K562 (cell line): ENCODE results near the gene CALML6. TPM values are rescaled to one million over a fixed set of nuclear protein-coding genes. Genes with fewer than 3 reads are reported as not detected.

Source experiments
- ATF7 ChIP-seq: fragments of 450-650 bp; IDR thresholded peaks from 2 replicates; pipeline ENCODE4 v1.7.1; 2014; ENCODE audit warnings: mild to moderate bottlenecking, moderate library complexity
- BCL6 ChIP-seq: fragments of 250-450 bp; sonication (Bioruptor Pico); IDR thresholded peaks from 2 replicates; pipeline ENCODE4 v1.4.0; 2020
- BRD4 ChIP-seq: fragments of 200-600 bp; sonication (generic); IDR thresholded peaks from 2 replicates; pipeline ENCODE4 v1.6.1; 2017; ENCODE audit warnings: inconsistent platforms
- CBX8 ChIP-seq: fragments of 200-600 bp; sonication (generic); IDR thresholded peaks from 2 replicates; pipeline ENCODE4 v1.6.1; 2012; ENCODE audit warnings: borderline replicate concordance, mixed run types, low read depth, mild to moderate bottlenecking, moderate library complexity, mixed read lengths, low read length, control low read depth, inconsistent platforms; ENCODE audit not compliant: poor library complexity, severe bottlenecking; ENCODE audit errors: extremely low read depth
- FOXJ2 ChIP-seq: fragments of 200-800 bp; sonication (Bioruptor generic); IDR thresholded peaks from 2 replicates; pipeline ENCODE4 v1.6.1; 2016; ENCODE audit warnings: missing genetic modification characterization, missing compliant biosample characterization
- HDAC2 ChIP-seq: fragments of 450-650 bp; IDR thresholded peaks from 2 replicates; pipeline ENCODE4 v1.6.1; 2016; ENCODE audit warnings: mild to moderate bottlenecking
- HMG20B ChIP-seq: fragments of 250-450 bp; sonication (Bioruptor Pico); IDR thresholded peaks from 2 replicates; pipeline ENCODE4 v1.5.0; 2021; ENCODE audit warnings: mild to moderate bottlenecking
- MTF1 ChIP-seq: fragments of 250-450 bp; sonication (Bioruptor Pico); IDR thresholded peaks from 2 replicates; pipeline ENCODE4 v1.9.0; 2021; ENCODE audit warnings: moderate library complexity, mild to moderate bottlenecking, inconsistent platforms, borderline replicate concordance
- POLR2B ChIP-seq: fragments of 450-650 bp; IDR thresholded peaks from 2 replicates; pipeline ENCODE4 v1.6.1; 2018; ENCODE audit warnings: low read depth; ENCODE audit not compliant: partially characterized antibody
- PTRF ChIP-seq: fragments of 450-650 bp; IDR thresholded peaks from 2 replicates; pipeline ENCODE4 v1.6.1; 2016; ENCODE audit warnings: mild to moderate bottlenecking, missing genetic modification characterization, missing compliant biosample characterization
- RBM34 ChIP-seq: fragments of 200-400 bp; formaldehyde crosslinking; IDR thresholded peaks from 2 replicates; pipeline ENCODE4 v1.6.1; 2018; ENCODE audit warnings: low read length, borderline replicate concordance; ENCODE audit not compliant: insufficient read depth
- RNF2 ChIP-seq: sonication (generic); IDR thresholded peaks from 2 replicates; pipeline ENCODE4 v1.6.1; 2016
- TCF3 ChIP-seq: sonication (generic); formaldehyde crosslinking; IDR thresholded peaks from 2 replicates; pipeline ENCODE4 v1.4.0; 2020; ENCODE audit warnings: mild to moderate bottlenecking, missing genetic modification reagents
- TCFL5 ChIP-seq: fragments of 250-450 bp; sonication (Bioruptor Pico); conservative IDR thresholded peaks from 2 replicates; pipeline ENCODE4 v1.6.1; 2021; ENCODE audit warnings: mild to moderate bottlenecking, moderate library complexity, matching md5 sums
- THRAP3 ChIP-seq: fragments of 450-650 bp; IDR thresholded peaks from 2 replicates; pipeline ENCODE4 v1.6.1; 2016; ENCODE audit warnings: mild to moderate bottlenecking, inconsistent platforms, borderline replicate concordance
- ZNF140 ChIP-seq: fragments of 250-450 bp; sonication (Bioruptor Pico); IDR thresholded peaks from 2 replicates; pipeline ENCODE4 v1.8.0; 2021; ENCODE audit warnings: moderate library complexity, mild to moderate bottlenecking, inconsistent platforms
- polyA plus RNA-seq, 8 experiments: library from polyadenylated mRNA; depleted of rRNA in 4 of 8; stranded (reverse) in 5 of 8; unstranded in 3 of 8; fragments of >200 nt; fragmentation: Nextera tagmentation in 2 of 8; fragmentation: Illumina TruSeq in 1 of 8; extraction: Ambion mirVana in 2 of 8; extraction: Trizol in 1 of 8; gene quantifications; 2 replicates each; pipeline versions ENCODE4 v1.2.1 to v1.2.3, GENCODE V29; 2011 to 2014; ENCODE audit warnings: inconsistent platforms in 1 of 8, missing spikeins in 1 of 8
- total RNA-seq, 7 experiments: library from RNA; depleted of rRNA in 6 of 7; stranded (reverse); fragments of >200 nt in 6 of 7; fragmentation: Illumina TruSeq in 2 of 7; extraction: Trizol in 2 of 7; gene quantifications; 2 replicates each; pipeline versions ENCODE4 v1.2.1 to v1.2.3, GENCODE V29; 2011 to 2021; ENCODE audit warnings: low replicate concordance in 1 of 7
- TF ChIP-seq, protein P1 (sequence below): fragments of 450-650 bp; formaldehyde crosslinking; IDR thresholded peaks from 2 replicates; pipeline ENCODE4 v1.4.0; 2020; ENCODE audit warnings: mild to moderate bottlenecking
- TF ChIP-seq, protein P2 (sequence below), 2 experiments: fragments of 200-800 bp in 1 of 2; sonication (Bioruptor generic) in 1 of 2; sonication (generic) in 1 of 2; formaldehyde crosslinking in 1 of 2; IDR thresholded peaks in 1 of 2; conservative IDR thresholded peaks in 1 of 2; 2 replicates each; pipeline versions ENCODE4 v1.5.0 to v1.6.1; 2016 to 2020; ENCODE audit warnings: missing compliant biosample characterization in 1 of 2, missing genetic modification characterization in 1 of 2, missing genetic modification reagents in 1 of 2
- TF ChIP-seq, protein P3 (sequence below): sonication (generic); formaldehyde crosslinking; IDR thresholded peaks from 2 replicates; pipeline ENCODE4 v1.8.0; 2022; ENCODE audit warnings: missing genetic modification reagents, mild to moderate bottlenecking, borderline replicate concordance
- TF ChIP-seq, protein P4 (sequence below), 2 experiments: IDR thresholded peaks; 2 replicates each; pipeline ENCODE4 v1.6.1; 2012; ENCODE audit warnings: improper control_type of control experiment in 2 of 2, low read depth in 2 of 2, low read length in 2 of 2, borderline replicate concordance in 1 of 2

The CALML6 gene
- total and polyA plus RNA-seq, 9 of the 15 experiments (the other 6 are each of a cell fraction or from before 2014, with no cell fraction given): 0.14 TPM; not detected in 8

DNA sequence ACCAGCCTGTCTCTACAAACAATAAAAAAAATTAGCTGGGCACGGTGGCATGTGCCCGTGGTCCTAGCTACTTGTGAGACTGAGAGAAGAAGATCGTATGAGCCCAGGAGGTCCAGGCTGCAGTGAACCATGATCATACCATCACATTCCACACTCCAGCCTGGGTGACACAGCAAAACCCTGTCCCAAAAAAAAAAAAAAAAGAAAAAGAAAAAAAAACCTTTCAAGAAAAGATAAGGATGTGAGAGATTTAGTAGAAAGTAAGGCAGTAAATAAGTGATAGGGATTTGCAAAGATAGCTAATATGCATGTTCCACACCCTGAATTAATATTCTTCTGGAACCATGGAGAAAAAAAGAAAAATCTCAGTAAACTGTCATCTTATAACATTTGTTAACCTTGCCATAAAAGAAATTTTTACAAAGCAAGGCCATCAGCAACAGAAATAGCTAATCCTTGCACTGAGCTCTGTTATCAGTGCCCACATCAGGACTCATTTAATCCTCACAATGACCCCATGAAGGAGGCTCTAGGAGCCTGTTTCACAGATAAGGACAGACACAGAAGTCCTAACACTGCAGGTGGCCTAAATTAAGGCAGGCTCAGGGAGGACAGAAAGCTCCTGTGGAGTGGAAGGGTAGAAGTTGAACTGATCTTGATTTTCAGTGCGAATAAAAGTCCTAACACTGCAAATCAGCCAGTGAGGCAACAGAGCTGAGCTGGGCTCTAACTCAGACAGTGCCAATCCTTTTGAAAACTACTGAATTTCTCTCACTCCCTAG lies 31.8 kb upstream of the CALML6 start (continued):
- TF ChIP-seq, protein P1, sequence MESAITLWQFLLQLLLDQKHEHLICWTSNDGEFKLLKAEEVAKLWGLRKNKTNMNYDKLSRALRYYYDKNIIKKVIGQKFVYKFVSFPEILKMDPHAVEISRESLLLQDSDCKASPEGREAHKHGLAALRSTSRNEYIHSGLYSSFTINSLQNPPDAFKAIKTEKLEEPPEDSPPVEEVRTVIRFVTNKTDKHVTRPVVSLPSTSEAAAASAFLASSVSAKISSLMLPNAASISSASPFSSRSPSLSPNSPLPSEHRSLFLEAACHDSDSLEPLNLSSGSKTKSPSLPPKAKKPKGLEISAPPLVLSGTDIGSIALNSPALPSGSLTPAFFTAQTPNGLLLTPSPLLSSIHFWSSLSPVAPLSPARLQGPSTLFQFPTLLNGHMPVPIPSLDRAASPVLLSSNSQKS (CRISPR knock-in tag): no peak
- TF ChIP-seq, protein P2, sequence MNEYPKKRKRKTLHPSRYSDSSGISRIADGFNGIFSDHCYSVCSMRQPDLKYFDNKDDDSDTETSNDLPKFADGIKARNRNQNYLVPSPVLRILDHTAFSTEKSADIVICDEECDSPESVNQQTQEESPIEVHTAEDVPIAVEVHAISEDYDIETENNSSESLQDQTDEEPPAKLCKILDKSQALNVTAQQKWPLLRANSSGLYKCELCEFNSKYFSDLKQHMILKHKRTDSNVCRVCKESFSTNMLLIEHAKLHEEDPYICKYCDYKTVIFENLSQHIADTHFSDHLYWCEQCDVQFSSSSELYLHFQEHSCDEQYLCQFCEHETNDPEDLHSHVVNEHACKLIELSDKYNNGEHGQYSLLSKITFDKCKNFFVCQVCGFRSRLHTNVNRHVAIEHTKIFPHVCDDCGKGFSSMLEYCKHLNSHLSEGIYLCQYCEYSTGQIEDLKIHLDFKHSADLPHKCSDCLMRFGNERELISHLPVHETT (CRISPR knock-in tag; conservative IDR thresholded peaks at IDR 0.05 in 1 of 2, IDR thresholded peaks at IDR 0.05 in 1 of 2): peak in 1 of 2 experiments; percentile 55; a peak in 1 of 4 replicates
- TF ChIP-seq BCL6 (CRISPR knock-in tag) (no peak), ZNF140 (CRISPR knock-in tag) (no peak), MTF1 (CRISPR knock-in tag) (no peak), ATF7 (peak; percentile 71), FOXJ2 (tag) (peak; percentile 71; the same call in 1 of the 2 replicates), HDAC2 (peak; percentile 91), CBX8 (no peak), TCF3 (CRISPR knock-in tag) (peak; percentile 86), RNF2 (peak; percentile 83), BRD4 (no peak), TCFL5 (CRISPR knock-in tag) (no peak), PTRF (no peak), RBM34 (no peak), HMG20B (CRISPR knock-in tag) (no peak), THRAP3 (no peak), POLR2B (no peak)
- TF ChIP-seq, protein P3, sequence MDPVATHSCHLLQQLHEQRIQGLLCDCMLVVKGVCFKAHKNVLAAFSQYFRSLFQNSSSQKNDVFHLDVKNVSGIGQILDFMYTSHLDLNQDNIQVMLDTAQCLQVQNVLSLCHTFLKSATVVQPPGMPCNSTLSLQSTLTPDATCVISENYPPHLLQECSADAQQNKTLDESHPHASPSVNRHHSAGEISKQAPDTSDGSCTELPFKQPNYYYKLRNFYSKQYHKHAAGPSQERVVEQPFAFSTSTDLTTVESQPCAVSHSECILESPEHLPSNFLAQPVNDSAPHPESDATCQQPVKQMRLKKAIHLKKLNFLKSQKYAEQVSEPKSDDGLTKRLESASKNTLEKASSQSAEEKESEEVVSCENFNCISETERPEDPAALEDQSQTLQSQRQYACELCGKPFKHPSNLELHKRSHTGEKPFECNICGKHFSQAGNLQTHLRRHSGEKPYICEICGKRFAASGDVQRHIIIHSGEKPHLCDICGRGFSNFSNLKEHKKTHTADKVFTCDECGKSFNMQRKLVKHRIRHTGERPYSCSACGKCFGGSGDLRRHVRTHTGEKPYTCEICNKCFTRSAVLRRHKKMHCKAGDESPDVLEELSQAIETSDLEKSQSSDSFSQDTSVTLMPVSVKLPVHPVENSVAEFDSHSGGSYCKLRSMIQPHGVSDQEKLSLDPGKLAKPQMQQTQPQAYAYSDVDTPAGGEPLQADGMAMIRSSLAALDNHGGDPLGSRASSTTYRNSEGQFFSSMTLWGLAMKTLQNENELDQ (CRISPR knock-in tag): no peak
- TF ChIP-seq, protein P4, sequence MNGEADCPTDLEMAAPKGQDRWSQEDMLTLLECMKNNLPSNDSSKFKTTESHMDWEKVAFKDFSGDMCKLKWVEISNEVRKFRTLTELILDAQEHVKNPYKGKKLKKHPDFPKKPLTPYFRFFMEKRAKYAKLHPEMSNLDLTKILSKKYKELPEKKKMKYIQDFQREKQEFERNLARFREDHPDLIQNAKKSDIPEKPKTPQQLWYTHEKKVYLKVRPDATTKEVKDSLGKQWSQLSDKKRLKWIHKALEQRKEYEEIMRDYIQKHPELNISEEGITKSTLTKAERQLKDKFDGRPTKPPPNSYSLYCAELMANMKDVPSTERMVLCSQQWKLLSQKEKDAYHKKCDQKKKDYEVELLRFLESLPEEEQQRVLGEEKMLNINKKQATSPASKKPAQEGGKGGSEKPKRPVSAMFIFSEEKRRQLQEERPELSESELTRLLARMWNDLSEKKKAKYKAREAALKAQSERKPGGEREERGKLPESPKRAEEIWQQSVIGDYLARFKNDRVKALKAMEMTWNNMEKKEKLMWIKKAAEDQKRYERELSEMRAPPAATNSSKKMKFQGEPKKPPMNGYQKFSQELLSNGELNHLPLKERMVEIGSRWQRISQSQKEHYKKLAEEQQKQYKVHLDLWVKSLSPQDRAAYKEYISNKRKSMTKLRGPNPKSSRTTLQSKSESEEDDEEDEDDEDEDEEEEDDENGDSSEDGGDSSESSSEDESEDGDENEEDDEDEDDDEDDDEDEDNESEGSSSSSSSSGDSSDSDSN (IDR thresholded peaks at IDR 0.05; ENCODE audit: borderline replicate concordance in 1 of 2, low read depth in 2 of 2, low read length in 2 of 2): no peak
